ENCODE results near the gene ZBTB7C.

Gene ZBTB7C

GRCh38 chr18:48181857-48182256 is 227.3 kb downstream of the ZBTB7C start:
- no peak for DNase-seq

DNA sequence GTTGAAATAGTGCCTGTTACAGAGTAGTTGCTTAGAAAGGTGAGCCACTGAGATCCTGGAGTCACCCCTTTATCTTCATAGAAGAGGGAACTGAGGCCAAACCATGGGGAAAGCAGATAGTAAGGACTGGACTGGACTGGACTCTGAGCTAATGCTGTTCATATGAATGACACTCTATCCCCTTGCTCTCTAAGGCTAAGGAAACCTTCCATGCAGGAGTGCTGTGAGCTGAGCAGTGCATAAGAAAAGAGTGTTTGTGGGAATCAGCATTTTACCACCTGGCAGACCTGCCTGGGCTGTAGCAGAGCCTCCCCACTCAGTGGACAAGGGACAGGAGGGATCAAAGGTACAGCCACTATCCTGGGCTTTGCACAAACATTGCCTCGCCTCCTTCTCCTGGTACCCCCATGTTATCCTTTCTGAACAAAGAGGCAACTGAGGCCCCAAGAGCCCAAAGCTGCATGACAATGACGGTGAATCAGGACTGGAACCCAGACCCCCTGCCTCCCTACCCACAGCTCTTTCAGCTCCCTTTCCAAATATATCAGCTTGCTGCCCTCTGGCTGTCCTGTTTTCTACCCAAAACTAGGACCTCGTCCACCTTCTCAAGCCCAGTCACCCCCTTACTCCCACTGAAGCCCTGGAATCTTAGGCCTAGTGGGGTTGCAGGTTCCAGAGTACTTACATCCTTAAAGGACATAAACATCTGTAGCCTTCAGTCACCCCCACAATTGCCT is 227.9 kb downstream of the ZBTB7C start:
- no peak for DNase-seq

DNA sequence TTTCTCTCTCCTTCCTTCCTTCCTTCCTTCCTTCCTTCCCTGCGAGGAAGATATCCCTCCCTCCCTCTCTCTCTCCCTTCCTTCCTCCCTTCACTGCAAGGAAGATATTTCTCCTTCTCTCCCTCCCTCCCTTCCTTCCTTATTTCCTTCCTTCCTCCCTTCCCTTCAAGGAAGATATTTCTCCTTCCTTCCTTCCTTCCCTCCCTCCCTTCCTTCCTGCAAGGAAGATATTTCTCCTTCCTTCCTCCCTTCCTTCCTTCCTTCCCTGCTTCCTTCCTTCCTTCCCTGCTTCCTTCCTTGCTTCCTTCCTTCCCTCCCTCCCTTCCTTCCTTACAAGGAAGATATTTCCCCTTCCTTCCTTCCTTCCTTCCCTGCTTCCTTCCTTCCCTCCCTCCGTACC is 229.5 kb downstream of the ZBTB7C start:
- DNase-seq = no peak

DNA sequence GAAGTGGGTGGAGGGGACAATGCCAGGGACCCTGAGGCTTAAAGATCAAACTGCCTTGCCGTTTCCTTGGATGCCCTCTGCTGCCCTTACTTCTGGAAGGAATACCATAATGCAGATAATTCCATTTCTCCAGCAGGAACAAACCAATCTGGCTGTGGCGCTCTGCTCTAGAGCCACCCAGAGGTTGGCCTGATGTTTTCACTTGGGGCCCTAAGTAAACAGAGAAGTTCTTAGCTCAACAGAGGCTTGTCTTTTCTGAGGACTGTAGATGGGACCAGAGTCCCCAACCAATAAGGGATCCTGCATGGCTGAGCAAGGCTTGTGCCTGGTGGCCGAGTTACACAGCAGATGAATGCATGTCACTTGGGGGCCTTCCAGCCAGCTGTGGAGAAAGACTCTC is 230.2 kb downstream of the ZBTB7C start:
- no peak for DNase-seq

DNA sequence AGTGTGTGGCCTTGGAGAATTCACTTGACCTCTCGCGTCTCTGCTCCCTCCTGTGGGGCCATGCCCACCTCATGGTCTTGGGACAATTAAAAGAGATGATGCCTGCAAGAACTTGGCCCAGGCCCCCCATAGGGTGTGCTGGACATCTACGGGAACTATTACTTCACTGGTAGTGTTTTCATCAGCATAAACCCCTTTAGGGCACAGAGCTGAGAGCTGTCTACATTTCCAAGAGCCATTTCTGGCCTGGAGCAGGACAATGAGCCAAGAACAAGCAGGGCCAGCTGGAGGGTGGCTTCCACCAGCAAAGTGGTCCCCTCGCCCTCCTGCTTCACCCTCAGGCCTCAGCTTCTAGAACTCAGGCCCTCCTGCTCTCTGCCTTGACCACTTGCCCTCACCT is 232.3 kb downstream of the ZBTB7C start:
- no peak for DNase-seq

DNA sequence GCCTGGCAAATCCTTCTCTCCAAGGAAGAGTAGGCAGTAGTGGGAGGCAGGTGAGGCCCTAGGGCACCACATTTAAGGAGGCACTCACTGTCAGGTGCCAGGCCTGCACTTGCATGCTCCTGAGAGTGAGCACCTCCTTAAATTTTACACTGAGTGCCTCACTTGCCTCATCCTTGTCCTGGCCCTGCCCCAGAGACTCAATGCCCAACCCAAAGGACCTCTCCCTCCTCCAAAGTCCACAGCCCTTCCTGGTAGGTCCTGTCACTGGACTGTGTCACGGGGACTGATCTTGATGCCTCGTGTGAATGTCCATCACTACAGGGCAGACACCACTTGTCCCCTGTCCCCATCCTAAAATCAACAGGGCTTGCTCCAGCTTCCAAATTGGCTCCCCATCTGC is 235.6 kb downstream of the ZBTB7C start:
- DNase-seq = no peak

DNA sequence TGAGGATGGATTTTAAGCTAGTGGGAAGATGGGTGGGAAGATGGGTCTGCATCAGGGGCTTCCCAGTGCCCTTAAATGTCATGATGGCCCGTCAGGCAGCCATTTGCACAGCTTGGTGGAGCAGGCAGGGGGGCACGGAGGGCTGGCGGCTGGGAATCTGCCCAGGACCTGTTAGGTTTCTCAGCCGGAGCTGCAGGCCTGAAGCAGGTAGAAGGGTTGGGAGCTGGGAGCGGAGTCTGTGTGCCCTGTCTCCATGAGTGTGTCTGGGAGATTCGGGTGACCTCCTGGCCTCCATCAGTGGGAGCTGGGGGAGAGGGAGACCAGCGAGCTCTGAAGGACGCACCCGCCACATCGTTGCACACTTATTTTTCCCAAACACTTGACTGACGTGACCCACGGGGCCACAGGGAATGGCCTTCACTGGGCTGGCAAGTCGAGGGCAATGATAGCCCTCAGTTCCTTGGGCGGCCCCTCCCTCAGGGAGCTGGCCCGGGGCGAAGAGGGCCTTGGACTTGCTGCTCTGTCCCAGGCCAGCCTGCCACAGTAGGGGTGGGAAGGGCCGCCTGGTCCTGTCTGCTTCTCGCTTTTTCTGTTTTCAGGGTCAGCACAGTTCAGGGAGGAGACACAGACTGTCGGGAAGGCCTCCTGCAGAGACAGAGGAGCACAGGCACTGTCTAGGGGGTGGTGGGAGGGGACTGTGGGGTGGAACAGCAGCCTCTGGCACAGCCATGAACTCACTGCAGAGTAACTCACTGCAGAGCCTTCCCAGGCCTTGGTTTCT is 236.8 kb downstream of the ZBTB7C start:
- DNase-seq = no peak

DNA sequence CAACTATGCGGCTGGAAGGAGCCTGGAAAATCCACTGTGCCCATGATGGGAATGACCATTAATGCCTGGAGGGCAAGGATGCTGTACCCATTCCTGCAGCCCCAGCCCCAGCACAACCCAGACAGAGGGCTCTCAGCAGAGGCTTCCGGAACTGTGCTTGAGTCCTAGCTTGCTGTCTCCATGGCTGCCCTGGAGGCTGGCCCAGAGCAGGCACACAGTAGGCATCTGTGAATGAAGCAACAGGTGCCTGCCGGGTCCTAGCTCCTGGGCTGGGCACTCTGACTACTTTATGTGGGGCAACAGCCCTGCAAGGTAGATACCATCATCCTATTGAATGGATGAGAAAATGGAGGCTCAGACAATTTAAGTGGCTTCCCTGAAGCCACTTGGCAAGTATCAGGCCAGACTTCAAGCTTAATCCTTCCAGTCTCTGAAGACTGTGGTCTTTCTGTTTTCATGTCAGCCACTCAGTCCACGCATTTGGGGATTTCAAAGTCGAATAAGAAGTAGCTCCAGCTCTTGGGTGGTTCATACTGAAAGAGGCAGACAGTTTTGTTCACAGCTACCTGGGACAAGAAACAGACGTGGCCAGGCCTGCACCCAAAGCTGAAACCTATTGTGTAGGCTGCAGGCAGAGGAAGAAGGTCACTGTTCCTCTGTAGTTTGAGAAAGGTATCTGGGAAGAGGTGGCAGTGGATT is 237.5 kb downstream of the ZBTB7C start:
- no peak for DNase-seq

DNA sequence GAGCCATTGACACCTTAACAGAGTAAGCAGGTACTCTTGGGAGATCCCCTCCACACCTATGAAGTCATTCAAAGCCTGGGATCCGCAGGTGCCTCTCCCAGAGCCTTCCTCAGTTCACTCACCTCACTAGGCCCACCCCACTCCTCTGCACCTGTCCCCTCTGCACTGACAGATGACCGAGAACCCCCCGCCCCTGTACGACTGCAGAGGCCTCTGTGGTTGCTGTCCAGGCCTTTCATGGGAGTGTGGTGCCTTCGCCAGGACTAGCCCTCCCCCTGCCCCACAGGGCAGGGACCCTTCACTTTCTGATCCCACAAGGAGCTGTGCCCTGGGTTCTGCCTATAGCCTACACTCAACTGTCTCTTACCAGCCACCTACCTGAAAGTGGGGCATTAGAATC is 238.5 kb downstream of the ZBTB7C start:
- no peak for DNase-seq

- no peak for DNase-seq
These were observed 240.3 kb downstream of the ZBTB7C start for GRCh38 chr18:48168861-48169260.

- no peak for DNase-seq
These were observed 241.3 kb downstream of the ZBTB7C start for GRCh38 chr18:48167897-48168253.

DNA sequence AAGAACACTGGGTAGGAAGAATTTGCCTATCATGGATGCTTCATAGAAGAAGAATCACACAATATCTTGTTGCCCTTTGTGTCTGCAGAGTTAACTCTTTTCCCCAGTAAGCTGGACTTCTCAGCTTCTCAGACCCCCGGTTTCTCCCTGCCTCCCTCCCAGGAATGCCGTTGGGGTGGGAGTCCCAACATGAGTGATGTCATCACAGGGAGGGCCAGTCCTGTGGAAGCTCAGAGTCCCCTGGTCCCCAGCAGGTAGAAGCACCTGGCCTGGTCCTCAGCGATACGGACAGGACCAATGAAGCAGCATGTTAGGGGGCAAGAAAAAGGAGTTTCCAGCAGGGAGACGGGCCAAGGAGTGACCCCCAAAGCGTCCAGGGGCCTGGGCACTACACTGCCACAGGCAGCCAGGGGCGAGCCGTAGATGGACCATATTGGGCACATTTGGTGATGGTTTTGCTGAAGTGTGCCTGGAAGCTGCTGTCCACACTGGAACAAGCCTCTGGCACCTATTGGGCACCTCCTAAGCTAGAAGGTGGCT is 242.8 kb downstream of the ZBTB7C start:
- no peak for DNase-seq

GRCh38 chr18:48165111-48165866 is 243.9 kb downstream of the ZBTB7C start:
- DNase-seq = no peak

DNA sequence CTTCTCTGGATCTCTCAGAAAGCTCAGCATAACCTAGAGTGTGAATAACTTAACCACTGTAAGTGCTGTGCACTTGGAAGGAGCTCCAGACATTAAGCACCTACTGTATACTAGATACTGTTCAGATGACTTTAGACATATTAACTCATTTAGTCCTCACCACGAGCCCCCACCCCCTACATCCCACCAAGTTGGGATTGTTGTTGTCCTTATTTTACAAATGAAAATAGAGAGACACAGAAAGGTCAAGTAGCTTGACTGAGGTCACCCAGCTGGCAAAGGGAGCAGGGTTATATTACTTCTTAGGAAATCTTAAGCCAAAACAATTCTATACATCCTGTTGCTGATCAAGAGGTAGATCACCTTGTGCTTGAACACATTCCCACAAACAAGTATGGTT is 244.5 kb downstream of the ZBTB7C start:
- no peak for DNase-seq

DNA sequence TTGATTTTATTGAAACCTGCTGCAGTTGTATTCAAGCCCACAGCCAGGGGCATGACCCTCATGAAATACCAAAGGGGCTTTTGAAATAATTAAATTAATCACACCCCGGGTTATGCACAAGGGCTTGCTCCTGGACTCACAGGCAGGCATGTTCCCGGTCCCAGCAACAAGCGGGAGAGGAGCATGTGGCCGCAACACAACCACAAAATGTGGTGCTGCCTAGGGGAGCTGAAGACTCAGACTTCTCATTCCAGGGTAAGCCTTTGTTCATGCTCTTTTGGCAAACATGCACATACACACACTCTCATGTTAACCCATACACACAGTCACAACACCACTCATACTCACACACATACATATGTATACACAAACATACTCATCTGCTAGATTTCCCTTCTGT is 245.1 kb downstream of the ZBTB7C start:
- DNase-seq = no peak

- DNase-seq = no peak
These were observed 245.5 kb downstream of the ZBTB7C start for GRCh38 chr18:48163738-48164115.

- no peak for DNase-seq
These were observed 246.0 kb downstream of the ZBTB7C start for GRCh38 chr18:48162956-48163737.

- peak in 1 of 2 experiments; percentile 48 for DNase-seq
These were observed 247.1 kb downstream of the ZBTB7C start for GRCh38 chr18:48161911-48162698.

DNA sequence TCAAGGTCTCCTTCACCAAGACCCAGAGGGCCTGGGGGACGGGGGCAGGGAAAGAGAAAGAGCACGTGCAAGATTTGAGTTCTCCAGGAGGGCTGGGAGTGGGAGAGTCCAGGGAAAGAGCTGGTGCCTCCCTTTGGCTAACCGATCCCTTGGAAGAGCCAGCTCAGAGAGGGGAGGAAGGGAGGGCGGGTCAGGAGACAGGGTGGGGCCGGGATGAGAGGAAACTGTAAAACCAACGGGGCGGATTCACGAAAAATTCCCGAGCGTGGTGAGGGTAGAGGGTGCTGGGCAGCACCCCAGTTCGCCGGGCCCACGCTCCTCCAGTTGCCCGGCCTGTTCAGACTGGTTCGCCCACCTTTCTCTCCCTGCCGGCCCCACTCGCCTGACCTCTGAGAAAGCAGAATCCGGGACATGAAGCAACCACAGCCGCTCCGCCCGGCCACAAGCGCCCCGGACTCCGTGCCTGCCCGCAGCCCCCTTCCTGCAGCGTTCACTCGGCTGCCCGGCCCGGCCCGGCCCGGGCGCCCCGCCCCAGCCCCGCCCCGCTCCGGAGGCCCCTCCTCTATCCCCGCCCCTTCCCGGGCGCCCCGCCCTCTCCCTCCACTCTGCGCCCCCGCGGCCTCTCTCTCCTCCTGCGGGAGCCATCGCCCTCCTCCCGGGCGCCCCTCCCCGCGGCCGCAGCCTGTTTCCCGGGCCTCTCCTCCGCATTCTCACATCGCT is 247.8 kb downstream of the ZBTB7C start:
- peak; percentile 11 to 73 for DNase-seq

DNA sequence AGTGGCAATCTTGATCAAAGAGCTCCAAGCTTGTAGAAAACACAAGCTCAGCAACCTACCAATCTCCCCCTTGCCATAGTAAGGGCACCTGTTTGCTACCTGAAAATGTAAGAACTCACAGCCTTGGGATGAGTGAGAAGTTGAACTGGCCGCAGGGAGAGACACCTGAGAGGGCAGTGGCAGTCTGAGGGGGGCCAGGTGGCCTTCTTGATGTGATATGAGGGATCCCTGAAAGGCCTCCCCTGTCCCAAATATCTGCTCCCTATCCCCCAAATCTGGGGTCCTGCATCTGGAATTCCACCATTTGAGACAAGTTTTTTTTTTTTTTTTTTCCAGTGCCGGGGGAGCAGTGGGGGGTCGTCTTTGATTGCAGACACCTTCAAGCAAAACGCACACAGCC is 248.6 kb downstream of the ZBTB7C start:
- no peak for DNase-seq

DNA sequence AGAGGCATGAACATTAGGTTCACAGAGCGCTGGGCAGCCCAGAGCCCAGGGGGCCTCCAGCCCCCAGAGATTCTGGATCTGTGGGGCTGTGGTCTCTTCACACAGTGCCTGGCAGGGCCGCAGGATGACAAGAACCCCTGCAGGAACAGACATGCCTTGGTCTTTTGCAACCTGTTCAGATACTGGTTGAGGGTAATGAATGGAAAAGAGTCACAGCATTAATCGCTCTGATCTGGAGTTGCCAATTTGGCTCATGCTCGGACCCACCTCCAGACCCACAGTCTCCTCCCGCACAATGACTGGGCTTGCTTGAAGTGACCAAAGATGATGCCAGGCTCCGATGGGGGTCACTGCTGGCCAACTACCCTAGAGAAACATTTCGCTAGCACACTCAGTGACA is 249.4 kb downstream of the ZBTB7C start:
- no peak for DNase-seq
